GM12801 (cell line): ENCODE measurements around the gene MLLT3.

Source experiments
- TF ChIP-seq, protein P1 (sequence below): IDR thresholded peaks from one replicate; pipeline ENCODE4 v1.5.1; 2011; ENCODE audit warnings: control low read depth; ENCODE audit not compliant: insufficient read length; ENCODE audit errors: extremely low read depth

MLLT3 gene

DNA sequence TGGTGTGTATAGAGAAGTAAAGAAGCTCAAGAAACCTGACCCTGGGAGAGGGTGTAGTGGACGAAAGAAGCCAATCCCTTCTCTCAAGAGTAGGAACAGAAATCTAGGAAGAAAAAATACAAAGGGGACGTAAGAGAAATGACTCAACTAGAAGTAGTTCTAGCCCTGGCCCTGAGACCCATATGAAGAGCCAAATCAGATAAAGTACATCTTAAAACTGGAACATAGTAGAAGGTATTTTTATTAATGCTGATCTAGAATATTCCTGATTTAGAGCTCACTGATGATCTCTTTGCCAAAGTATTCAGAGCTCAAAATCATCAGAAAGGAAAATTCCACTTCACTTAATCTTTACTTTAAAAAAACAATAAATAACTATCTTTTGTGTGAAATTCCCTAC, 184.8 kb downstream of the MLLT3 start:
- TF ChIP-seq, protein P1, sequence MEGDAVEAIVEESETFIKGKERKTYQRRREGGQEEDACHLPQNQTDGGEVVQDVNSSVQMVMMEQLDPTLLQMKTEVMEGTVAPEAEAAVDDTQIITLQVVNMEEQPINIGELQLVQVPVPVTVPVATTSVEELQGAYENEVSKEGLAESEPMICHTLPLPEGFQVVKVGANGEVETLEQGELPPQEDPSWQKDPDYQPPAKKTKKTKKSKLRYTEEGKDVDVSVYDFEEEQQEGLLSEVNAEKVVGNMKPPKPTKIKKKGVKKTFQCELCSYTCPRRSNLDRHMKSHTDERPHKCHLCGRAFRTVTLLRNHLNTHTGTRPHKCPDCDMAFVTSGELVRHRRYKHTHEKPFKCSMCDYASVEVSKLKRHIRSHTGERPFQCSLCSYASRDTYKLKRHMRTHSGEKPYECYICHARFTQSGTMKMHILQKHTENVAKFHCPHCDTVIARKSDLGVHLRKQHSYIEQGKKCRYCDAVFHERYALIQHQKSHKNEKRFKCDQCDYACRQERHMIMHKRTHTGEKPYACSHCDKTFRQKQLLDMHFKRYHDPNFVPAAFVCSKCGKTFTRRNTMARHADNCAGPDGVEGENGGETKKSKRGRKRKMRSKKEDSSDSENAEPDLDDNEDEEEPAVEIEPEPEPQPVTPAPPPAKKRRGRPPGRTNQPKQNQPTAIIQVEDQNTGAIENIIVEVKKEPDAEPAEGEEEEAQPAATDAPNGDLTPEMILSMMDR, result no peak

DNA sequence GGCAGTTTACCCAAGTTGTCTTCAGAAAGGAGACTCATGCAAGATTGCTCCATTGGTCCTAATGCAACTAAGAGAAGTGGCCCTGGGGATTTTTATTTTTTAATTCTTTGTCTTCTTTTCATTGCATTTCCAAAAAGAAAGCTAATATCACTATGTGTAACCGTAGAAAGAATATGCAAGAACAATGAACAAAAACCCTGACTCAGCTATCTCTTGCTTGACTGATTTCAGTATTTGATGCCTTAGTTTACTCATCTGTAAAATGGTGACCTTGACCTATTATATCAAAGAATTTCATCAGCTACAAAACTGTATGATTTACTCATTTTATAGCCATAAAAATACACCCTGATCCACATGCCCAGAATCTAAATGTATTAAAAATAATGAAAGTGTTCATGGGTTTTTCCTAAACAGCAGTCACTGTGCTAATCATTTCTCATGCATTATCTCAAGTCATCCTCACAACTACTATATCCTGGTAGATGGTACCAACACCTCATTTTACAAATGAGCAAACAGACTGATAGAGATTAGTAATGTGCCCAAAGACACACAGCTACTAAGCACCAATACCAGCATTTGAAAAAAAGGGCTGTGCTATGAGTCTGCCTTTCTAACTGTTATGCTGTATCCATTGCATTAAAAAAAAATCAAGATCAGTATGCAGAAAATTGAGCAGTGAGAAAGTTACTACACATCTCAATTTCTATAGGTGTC, 185.7 kb downstream of the MLLT3 start:
- TF ChIP-seq, protein P1, result no peak

DNA sequence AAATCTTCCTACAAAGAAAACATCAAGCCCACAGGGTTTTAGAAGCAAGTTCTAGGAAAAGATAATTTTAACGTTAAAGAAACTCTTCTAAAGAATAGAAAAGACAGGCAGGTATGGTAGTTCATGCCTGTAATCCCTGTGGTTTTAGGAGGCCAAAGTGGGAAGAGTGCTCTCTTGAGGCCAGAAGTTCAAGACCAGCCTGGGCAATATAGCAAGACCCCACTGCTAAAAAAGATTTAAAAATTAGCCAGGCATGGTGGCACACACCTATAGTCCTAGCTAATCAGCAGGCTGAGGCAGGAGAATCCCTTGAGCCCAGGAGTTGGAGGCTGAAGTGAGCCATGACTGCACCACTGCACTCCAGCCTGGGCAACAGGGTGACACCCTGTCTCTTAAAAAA, 193.3 kb downstream of the MLLT3 start:
- TF ChIP-seq, protein P1, result no peak

DNA sequence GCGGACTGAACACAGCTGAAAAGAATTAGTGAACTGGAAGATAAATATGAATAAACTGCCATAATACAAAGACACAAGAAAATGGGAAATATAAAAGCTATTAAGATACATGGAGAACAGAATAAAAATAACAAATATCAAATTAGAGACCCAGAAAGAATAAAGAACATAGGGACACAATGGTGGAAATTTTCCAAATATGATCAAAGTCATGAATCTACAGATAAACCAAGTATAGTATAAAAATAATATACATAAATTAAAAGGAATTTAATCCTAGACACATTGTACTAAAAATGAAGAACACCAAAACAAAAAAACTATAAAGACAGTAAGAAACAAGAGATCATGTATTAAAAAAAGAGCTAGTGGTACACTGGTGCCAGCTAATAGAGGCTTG, 194.9 kb downstream of the MLLT3 start:
- TF ChIP-seq, protein P1, result no peak

DNA sequence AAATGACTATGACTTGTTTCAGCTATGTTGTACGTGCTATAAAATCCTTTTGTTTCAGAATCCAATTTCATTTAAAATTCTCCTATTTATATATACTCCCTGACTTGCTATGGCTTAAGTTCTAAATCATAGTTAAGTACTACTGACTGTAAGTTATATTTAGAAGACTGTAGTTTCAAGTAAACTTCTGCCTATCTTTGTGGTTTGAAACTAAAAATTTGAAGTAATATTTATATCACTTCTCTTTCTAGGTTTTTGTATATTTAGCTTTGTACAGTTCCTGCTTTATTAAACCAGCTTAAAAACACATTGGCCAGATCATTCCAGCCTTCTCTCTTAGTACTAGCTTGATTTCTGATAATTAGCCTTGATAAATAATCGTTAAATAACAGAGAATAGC, 196.3 kb downstream of the MLLT3 start:
- TF ChIP-seq, protein P1, result no peak

DNA sequence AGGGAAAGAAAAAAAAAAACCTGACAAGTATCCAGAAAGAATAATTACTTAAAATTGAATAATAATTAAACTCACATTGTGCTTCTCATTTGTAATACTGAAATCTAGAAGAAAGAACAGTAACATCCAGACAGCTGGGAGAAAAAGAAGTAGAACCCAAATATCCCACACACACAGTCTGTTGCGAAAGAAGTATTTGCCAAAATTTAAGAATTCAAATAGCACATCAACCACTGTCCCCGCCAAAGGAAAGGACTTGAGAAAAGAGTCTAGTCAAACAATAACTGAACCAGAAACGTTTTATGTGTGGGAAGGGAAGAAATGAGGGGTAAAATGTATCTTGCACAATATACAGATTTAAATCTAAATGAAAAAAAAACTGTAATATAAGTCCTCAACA, 202.8 kb downstream of the MLLT3 start:
- TF ChIP-seq, protein P1, result no peak

DNA sequence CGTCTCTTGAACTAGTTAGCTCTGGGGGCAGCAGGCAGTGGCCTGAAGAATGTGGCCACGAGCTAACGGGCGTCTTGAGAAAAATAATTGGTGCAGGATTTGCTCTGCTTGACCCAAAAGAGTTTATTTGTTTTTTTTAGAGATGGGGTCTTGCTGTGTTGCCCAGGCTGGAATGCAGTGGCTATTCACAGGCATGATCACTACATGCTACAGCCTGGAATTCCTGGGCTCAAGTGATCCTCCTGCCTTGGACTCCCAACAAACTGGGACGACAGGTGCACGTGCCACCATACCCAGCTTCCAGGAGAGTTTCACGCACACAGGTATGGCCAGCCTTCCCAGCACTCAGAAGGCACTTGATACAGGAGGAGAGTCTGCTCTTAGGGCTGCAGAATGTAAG, 203.8 kb downstream of the MLLT3 start:
- TF ChIP-seq, protein P1, result no peak
